DMS153 (cell line): Measurements from ENCODE around the gene ATP2B2.

Experiments
- DNase-seq: peaks from one replicate; lab custom pipeline; 2025; lab: John Stamatoyannopoulos, UW

ATP2B2 gene

DNA sequence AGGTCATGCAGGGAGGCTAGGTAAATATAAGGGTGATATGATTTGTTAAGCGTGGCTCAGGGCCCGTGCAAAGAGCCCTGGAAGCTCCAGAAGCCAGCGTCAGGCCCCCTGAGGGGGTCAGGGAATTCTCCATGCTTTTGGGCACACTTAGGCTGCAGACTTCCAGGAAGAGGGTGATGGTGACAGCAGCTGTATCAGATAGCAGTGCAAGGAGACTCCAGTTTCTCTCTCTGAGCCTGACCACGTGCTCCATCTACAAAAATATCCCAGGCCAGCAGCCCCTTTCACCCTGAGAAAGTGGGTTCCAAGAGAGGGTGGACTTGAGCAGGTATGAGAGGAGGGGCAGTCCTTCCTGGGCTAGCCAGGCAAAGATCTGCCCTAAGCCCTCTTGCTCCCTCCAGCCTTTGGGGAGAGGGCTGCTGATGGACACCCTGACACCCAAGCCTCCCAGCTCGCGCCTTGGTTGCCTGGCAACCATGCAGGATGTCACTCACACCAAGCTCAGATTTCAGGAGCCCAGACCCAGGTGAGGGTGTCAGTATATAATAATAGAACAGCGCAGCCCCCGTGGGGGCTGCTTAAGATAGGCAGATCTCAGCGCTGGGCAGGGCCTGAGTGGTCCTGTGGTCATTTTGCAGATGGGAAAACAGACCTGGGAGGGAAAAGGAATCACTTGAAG, 35.8 kb downstream of the ATP2B2 start:
- no peak for DNase-seq

DNA sequence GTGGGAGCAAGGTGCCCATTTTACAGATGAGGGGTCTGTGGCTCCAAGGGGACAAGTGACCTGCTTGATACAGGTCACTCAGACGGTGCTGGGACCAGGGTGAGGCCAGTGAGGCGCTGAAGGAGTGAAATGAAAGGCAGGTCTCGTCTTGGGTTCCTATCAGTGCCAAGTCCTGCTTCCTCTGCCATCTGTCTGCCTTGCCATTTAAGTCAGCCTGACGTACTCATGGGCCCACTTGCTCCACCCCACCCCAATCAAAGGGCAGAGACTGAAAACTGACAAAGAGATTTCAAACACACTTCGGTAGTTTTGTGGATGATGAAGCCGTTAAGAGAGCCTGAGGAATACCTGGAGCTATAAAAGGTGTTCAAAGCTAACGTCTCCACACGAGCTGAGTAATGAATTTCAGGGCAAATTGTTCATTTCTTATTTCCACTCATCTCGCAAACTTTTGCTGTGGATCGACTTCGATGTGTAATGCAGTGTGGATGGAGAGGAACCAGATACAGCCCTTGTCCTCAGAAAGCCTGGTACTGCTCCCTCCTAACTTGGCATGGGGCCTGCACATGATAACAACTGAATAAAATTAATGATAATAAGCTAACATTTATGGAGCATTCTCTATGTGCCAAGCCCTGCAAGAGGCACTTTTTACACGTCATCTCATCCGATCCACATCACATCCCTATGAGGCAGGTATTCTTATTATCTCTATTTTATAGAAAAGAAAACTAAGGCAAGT, 36.6 kb downstream of the ATP2B2 start:
- no peak for DNase-seq

DNA sequence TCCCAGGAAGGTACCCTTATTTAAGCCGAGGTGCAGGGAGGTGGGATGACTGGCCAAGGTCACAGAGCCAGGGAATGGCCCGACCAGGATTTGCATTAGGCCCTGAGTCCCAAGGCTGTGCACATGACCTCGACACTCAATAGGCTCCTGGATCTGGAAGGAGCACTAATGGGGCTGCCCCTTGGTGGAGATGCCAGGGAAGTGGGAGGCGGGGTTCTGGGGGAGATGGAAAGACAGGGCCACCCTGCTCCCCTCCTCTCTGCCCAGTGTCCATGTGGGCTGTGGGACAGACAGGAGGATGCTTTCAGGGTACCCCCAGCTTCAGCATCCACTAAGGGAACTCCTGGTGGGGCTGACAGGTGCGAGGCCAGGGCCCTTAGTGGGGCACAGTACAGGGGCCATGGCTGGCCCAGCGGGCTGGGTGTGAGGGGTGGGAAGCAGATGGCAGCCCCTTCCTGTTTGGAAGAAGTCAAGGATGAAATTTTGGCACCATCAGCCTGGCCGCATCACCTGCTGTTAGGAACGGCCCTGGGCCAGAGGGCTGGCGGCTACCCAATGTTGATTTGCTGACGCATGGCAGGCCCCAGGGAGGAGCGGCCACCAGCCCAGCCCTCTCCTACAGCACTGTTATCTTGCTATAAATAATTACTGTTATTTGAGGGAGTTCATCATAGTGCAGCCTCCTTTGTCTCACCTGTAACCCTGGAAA, 37.3 kb downstream of the ATP2B2 start:
- no peak for DNase-seq

DNA sequence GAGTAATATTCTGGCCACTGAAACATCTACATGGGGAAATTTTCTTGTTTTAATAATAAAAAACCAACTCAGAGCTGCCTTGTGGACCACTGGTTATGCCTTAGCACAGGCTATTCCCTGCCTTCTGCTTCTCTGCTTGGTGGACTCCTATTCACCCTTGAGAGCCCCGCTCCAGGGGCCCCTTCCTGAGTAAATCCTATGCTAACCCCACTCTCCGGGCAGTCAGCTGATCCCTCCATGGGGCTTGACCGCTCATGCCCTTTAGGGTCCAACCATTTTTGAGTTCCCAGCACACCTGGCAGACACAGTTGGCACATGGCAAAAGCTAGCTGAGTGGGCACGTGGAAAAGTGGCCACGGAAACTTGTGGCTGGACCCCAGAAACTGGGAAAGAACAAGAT, 38.2 kb downstream of the ATP2B2 start:
- no peak for DNase-seq

DNA sequence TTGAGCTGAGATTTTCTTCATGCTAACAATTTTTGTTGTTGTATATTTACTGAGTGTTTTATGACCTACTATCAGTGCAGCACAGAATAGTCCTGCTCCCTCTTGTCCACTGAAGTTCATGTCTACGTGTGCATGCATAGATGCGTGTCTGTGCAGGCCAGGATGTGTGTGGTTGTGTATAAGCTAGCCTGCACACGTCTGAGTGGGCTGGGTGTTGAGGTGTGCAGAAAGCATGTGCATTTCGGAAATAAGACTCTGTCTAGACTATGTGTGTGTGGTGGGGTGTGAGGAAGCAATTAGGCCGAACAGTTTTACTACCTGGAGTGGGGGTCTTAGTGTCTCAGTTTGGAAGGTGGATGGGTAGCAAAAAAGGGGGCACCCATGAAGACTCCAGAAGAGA, 39.2 kb downstream of the ATP2B2 start:
- no peak for DNase-seq

DNA sequence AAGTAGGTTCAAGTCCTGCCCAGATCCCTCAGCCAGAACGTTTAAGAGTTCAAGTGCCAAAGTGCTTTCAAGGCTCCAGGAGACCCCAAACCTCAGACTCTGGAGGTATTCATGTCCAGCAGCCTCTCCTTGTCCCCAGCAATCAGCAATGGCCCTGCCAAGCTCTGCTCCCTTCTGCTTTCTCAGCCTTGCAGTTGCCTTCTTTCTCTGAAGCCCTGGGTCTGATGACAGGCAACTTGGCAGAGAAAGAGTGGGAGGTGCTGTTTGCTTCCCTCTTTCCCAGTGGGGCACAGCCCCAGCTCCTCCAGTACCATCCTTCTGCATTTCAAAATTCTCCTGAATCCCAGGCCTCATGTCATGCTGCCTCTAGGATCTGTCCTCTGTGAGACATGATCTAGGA, 40.2 kb downstream of the ATP2B2 start:
- DNase-seq: no peak

DNA sequence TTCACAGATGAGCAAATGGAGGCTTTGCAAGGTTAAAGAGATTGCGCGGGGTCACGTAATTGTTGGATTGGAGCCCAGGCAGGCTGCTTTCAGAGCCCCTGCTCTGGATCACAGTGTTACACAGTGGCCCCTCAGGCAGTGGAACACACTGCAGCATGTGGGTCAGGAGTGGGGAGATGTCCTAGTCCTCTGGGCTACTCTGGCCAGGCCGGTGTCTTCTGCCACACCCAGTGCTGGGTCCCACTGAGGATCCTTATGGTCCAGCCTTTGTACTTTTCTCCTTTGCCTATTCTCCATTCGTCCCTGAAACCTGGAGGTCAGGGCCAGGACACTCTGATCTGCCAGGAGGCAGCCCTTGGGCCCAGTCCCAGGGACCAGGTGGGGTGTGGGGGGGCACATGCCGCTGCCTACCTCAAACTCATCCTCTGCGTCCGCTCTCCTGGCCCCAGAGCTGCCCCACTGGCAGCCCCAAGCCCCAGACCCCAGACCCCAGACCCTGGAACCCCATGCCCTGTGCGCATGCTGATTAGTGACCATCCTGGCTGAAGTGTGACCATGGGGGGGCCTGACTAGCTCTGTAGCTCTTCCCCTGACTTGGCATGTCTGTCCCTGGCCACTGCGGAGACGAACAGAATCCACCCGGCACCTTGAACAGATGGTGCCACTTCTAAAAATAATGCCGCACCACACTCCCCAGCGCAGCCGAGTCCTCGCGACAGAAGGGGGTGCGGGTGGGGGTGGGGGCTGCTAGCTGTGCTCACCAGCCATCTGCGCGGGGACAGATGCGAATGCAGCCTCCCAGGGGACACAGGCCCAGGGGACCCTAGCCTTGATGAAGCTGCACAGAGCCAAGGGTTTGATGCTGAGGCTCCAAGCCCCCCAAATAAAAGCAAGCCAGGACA, 41.6 kb downstream of the ATP2B2 start:
- no peak for DNase-seq

DNA sequence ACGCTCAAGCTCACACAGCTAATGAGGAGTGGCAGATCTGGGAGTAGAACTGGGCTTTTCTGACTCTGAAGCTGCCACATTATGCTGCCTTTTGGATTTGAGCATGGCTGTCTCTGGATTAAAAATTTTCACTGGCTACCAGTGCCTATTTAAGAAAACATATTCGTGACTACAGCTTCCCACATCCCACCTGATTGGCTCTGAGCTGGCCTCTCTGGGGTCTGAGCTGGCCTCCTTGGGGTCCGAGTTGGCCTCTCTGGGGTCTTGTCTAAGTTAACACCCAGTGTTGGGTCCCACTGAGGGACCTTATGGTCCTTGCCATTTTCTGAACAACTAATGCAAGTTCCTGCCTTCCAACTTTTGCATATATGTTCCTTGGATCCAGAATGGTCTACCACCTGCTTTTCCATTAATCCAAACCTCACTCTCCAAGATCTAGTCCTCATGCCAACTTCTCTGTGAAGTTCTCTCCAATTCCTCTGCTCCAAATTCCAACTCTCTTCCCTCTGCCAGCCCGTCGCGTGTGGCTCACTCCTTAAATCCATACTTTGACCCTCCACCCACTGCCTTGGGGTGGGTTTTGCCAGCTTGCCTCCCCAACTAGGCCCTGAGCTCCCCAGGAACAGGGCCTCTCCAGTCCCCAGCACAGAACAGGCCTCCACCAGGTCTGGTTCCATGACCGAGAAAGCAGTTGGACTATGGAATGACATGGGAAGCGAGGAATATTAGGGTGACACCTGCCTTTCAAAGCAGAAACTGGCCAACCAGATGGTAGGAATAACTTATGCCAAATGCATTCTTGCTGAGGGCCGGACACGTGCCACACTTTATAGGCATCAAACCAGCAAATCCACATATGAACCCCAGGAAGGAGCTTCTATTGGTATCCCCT, 42.5 kb downstream of the ATP2B2 start:
- DNase-seq: no peak

DNA sequence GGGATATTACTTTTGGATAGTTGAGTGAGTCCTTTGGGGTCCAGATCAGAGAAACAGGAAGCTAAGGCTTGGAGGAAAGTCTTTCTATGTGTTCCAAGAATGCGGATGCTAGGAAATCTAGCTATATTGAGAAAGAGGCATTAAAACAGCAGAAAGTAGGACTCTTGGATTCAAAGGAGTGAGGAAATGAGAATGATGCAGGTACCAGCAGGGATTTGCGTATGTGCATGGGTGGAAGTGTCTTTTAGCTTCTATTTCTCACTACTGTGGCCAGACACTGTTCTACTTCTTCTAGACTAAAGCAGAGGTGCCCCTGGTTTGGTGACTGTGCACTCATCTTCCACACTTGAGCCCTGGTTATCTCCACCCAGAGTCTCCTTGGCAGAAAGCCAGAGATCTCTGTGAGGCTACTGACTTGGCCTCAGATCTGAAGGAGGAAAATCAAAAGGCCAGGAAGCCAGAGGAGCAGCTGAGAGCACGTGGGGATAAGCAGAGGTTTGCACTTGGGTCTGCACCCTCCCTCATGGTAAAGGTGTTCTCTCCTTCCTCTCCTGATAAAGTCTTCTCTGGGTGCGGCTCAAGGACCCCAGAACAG, 44.3 kb downstream of the ATP2B2 start:
- DNase-seq: no peak

DNA sequence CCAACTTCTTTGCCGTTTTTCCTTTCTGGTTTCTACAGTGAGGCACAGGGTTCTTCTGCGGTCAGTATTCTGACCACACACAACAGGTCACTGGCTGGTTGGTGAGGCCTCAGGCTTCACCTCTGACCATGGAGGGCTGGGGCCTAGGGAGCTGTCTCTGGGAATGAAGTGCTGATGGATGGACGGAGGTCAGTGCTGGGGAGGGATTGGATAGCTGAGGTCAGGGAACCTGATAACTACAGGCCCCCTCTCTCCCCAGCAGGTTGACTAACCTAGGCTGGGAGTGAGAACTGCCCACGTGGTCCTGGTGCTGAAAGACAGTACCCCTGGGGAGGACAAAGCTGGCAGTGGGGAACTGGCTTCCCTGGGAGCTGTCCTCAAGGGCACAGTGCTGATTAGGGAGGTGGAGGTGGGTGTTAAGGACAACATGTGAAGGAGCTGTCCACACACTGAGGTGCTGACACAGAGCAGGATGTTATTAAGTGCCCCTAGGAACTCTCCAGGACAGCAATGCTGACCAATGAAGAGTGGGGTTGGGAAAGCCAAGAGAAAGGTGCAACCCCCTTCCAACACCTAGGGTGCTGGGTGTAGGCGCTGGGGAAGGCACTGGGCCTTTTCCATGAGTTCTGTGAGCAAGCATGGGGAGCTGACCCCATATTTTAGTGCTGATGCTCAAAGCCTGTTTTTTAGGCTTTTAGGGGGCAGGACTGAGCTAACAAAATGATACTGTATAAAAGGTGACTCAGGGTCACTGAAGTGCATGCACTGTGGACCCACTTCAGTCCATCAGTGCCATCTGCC, 45.2 kb downstream of the ATP2B2 start:
- no peak for DNase-seq

DNA sequence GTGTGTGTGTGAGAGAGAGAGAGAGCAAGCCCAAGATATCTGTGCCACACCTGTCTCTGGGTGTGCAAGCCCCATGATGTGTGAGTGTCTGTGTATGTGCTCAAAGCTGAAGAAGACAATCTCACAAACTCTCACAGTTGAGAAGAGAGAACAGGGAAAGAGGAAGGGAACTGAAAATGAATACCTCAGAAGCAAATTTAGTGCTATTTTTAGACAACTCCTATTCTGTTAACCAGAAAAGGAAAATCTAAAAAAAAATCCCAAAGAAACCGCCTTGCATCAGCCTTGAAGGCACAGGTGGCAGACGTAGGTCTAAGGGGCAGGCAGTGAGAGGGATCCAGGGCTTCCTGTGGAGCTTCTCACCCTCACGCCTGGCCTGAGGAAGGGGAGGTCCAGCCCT, 47.8 kb downstream of the ATP2B2 start:
- DNase-seq: no peak

DNA sequence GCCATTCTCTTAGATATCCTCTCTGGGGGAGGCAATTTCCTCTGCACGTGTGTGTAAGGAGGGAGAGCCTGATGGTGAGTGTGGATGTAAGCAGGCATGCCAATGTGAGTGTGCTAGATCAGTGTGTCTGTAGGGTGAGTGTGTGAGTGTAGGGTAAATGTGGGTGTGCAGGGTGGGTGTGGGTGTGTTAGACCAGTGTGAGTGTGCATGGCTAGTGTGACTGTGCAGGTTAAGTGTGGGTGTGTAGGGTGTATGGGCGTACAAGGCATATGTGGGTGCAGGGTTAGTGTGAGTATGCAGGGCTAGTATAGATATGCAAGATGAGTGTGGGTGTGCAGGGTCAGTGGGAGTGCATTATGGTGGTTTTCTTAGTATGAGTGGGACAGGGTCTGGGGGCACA, 48.4 kb downstream of the ATP2B2 start:
- DNase-seq: no peak

DNA sequence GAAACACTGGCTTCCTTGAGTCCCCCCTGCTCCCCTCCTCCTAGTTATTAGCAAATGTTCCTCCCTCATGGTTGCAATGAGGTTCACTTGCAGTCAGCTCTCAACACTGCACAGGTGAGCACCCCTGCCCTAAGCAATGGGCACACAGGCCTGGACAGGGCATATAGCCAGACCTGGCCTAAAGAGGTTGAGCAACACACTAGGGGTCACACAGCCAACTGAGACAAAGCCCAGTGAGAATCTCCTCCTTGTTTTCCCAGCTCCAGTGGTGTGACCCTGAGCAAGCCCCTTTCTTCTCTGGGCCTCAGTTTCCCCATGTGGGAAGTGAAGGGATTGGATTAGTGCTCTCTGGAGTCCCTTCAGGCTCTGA, 49.9 kb downstream of the ATP2B2 start:
- DNase-seq: no peak

DNA sequence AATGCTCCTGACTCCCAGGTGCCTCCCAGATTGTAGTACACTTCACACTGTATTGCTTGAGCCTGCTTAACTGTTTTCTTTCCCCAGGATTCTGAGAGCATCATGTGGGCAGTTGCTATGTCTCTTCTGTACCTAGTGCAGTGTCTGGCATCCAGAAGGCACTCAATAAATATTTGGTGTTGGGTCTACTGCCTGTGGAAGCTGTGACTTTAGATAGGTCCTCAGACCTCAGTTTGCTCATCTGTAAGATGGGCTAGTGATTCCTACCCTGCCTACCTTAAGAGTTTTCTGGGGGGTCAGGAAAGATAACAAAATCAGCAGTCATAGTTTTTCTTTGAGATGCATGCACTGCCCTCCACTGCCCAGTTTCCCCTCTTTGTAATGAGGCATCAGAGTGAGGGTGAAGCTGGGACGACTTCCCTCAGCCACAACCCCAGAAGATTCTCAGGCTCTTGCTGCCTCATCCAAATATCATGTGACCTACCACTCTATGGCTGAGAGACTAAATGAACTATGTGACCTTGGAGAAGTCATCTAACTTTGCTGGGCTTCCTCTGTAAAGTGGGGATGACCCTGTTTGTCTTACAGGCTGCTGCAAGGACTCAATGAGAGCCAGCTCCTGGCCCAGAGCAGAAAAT, 50.4 kb downstream of the ATP2B2 start:
- no peak for DNase-seq

DNA sequence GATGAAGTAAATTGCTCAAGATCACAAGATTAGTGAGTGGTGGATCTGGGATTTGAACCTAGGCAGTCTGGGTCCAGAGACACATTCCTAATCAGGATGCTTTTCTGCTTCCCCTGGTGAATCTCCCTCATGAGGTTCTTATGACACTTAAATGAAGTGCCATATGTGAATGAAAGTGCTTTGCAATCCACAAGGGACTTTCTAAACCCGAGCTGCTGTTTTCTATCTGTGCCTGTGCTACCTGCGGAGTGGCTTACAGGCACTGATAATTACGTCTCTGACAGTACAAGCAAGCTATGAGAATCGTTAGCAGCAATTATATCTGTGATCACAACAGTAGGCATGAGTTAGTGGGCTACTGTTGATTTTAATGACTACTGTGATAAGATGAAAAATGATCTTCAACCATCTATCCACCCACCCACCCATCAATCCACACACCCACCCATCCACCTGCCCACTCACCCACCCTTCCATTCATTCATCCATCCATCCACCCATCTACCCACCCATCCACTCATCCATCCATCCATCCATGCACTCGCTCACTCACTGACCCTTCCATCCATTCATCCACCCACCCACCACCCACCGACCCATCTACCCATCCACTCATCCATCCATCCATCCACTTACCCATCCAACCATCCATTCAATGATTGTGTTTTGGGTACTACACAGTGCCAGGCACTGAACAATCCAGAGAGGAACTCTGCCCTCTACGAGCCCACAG, 51.8 kb downstream of the ATP2B2 start:
- no peak for DNase-seq

DNA sequence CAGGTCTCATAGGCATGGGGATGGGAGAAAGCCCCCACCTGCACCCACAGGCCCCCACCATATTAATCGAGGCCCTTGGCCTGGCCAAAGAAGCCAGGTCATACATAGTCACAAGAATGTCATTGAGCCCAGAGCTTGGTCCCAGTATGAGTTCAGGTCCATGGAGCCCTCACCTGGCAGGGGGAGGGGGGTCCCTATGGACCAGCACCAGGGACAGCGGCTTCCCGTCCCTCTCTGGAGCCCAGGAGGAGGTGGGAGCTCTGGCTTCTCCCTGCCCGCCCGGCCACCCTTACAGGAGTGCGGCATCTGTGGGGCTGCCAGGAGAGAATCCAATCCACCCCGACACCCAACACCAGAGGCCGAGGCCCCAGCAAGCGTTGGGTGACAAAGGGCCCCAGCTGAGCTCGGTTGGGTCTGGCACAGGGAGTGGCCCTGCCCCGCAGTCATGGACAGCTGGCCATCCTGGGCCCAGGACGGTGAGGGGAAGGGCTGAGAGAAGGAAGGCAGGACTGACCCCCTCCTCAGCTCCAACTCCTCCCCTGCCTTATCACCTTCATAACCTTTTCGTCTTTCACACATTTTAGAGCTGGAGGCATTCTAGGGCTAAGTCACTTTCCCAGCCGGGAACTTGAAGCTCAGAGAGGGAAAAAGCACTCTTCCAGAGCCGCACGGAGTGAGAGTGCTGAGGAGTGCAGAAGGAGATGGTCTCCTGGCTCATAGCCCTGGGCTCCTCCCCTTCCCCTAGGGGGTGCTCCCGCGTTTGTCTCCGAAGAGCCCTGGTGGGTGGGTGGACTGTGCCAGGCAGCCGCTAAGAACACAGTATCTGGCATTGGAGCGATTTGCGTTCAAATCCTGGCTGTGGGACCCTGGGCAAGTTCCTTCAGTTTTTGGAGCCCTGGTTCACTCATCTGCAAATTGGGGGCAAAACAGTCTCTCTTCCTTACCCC, 54.6 kb downstream of the ATP2B2 start:
- no peak for DNase-seq

DNA sequence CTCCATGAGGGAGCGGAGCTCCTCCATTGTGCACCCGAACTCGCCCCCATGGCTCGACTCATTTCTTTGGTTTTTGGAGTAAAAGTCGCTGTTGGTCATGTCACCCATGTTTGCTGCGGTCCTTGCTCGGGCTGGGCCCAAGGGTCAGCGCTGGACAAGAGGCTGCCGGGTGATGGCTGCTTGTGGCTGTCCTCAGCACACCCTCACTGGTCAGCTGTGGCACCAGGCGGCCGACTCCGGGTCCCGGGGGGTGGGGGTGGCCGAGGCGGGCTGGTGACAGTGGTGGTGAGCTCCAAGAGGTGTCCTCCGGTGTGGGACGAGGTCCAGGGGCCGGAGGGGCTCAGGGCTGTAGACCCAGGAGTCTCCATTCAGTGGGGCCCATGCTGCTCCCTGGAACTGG, 56.0 kb downstream of the ATP2B2 start:
- DNase-seq: no peak

DNA sequence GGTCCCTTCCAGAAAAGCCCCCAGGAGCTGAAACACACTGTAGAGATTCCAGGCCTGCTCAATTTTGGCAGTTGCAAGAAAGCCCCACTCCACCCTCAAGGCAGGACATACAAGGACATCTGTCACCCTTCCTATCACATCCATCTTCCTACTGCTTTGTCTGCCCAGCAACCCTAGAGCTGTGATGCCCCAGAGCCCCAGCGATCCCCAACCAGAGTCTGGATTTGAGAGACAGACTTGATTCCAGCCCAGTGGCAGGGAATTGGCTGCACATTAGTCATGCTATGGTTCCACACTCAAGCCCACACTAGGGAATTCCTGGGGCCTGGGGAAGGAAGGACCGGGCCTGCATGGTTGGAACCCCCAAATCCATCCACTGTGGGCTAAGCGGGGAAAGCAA, 56.8 kb downstream of the ATP2B2 start:
- no peak for DNase-seq
